RWPE2 (cell line): ENCODE results near the gene FOXJ2.
A peak's percentile ranks its signal among the peaks of the same experiment; 100 is the strongest.

Source experiments
- ATAC-seq: fragments of 200-7000 bp; cut with Tn5 transposase; 3 replicates; pipeline ENCODE4 v1.9.1; 2021; ENCODE audit warnings: low read depth
- DNase-seq: peaks from one replicate; pipeline ENCODE4 v3.0.0-alpha.2; 2020; ENCODE audit warnings: low spot score
- H3K27ac ChIP-seq: fragments of 450-650 bp; 2 replicates; pipeline ENCODE4 v1.5.1; 2017; ENCODE audit warnings: mild to moderate bottlenecking; ENCODE audit not compliant: poor library complexity, severe bottlenecking
- H3K27me3 ChIP-seq: fragments of 250-450 bp; sonication (Bioruptor Pico); 2 replicates; pipeline ENCODE4 v1.5.1; 2021; ENCODE audit warnings: mild to moderate bottlenecking, moderate library complexity; ENCODE audit not compliant: insufficient read depth, poor library complexity, severe bottlenecking
- H3K36me3 ChIP-seq: fragments of 250-450 bp; sonication (Bioruptor Pico); 2 replicates; pipeline ENCODE4 v1.5.1; 2020; ENCODE audit warnings: low read depth, mild to moderate bottlenecking, moderate library complexity
- H3K4me1 ChIP-seq: fragments of 250-450 bp; sonication (Bioruptor Pico); 2 replicates; pipeline ENCODE4 v1.5.1; 2021; ENCODE audit warnings: mild to moderate bottlenecking, moderate library complexity; ENCODE audit not compliant: insufficient read depth, poor library complexity, severe bottlenecking
- H3K4me3 ChIP-seq: fragments of 250-450 bp; sonication (Bioruptor Pico); 2 replicates; pipeline ENCODE4 v1.5.1; 2021; ENCODE audit warnings: mild to moderate bottlenecking, moderate library complexity; ENCODE audit not compliant: severe bottlenecking
- H3K9me3 ChIP-seq: fragments of 250-450 bp; sonication (Bioruptor Pico); 2 replicates; pipeline ENCODE4 v1.5.1; 2021; ENCODE audit warnings: mild to moderate bottlenecking, moderate library complexity; ENCODE audit not compliant: severe bottlenecking
- TF ChIP-seq, protein P1 (sequence below): fragments of 450-650 bp; IDR thresholded peaks from one replicate; pipeline ENCODE4 v1.5.1; 2017; ENCODE audit warnings: mild to moderate bottlenecking, moderate library complexity; ENCODE audit not compliant: poor library complexity, severe bottlenecking

FOXJ2 gene

DNA sequence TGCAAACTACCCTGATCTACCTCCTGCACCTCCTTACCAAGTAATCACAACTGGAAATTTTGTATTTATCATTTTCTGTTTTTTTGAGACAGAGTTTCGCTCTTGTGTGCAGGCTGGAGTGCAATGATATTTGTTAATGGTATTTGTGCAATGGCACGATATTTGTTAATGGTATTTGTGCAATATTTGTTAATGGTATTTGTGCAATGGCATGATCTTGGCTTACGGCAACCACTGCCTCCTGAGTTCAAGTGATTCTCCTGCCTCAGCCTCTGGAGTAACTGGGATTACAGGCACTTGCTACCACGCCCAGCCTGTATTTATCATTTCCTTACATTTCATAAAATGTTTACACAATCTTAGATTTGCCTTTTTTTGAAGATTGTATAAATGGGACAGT lies 43.9 kb downstream of the FOXJ2 start:
- TF ChIP-seq, protein P1, sequence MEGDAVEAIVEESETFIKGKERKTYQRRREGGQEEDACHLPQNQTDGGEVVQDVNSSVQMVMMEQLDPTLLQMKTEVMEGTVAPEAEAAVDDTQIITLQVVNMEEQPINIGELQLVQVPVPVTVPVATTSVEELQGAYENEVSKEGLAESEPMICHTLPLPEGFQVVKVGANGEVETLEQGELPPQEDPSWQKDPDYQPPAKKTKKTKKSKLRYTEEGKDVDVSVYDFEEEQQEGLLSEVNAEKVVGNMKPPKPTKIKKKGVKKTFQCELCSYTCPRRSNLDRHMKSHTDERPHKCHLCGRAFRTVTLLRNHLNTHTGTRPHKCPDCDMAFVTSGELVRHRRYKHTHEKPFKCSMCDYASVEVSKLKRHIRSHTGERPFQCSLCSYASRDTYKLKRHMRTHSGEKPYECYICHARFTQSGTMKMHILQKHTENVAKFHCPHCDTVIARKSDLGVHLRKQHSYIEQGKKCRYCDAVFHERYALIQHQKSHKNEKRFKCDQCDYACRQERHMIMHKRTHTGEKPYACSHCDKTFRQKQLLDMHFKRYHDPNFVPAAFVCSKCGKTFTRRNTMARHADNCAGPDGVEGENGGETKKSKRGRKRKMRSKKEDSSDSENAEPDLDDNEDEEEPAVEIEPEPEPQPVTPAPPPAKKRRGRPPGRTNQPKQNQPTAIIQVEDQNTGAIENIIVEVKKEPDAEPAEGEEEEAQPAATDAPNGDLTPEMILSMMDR = no peak
- Histone ChIP-seq H3K36me3 (no peaks in the 10 kb centered on the region), H3K27me3 (no peaks in the 10 kb centered on the region), H3K27ac (no peak overlapping the region), H3K9me3 (no peaks in the 10 kb centered on the region), H3K4me1 (peaks cover 3% of the 10 kb centered on the region), H3K4me3 (no peak overlapping the region)
- DNase-seq (no peak), ATAC-seq (no peak)

DNA sequence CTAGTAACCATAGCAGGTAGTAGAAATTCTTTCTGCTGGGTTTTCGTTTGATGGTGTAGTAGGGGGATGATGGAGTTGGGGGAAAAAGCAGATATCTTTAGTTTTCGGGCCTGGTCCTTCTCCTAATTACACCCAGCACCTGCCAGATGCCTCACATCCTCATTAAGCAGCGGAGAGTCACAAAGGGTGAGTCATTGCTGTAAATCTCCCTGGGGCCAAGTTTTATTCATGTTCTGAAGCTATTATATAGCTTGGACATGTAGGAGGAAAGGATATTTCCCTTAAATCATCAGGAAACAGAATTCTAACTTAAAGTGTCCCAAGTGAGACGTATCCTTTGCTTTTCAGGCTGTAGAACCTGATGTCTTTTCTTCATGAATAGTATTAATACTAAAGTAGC lies 44.7 kb downstream of the FOXJ2 start:
- DNase-seq = no peak
- Histone ChIP-seq H3K36me3 (no peaks in the 10 kb centered on the region), H3K9me3 (no peaks in the 10 kb centered on the region), H3K4me1 (peaks cover 3% of the 10 kb centered on the region), H3K4me3 (no peak overlapping the region), H3K27ac (no peak overlapping the region), H3K27me3 (no peaks in the 10 kb centered on the region)
- TF ChIP-seq, protein P1 = no peak
- peak; percentile 48; the same call in 1 of the 3 replicates for ATAC-seq

DNA sequence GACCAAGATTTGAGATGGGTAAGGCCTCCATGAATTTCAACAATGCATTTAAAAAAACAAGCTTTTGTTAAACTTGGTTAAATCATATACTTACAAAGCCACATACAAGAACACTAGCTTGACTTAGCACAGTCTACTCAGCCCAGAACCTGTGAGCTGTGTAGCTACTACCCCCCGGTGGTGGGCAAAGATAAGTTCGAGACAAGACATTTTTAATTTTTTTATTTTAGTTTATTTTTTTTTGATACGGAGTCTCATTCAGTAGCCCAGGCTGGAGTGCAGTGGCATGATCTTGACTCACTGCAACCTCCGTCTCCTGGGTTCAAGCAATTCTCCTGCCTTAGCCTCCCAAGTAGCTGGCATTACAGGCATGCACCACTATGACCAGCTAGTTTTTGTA lies 45.9 kb downstream of the FOXJ2 start:
- H3K27ac ChIP-seq = no peak overlapping the region
- H3K36me3 ChIP-seq = no peaks in the 10 kb centered on the region
- ATAC-seq (no peak; the same call in 2 of the 3 replicates), DNase-seq (no peak)
- peaks cover 3% of the 10 kb centered on the region for H3K4me1 ChIP-seq
- no peaks in the 10 kb centered on the region for H3K9me3 ChIP-seq
- no peaks in the 10 kb centered on the region for H3K27me3 ChIP-seq
- H3K4me3 ChIP-seq = no peak overlapping the region
- TF ChIP-seq, protein P1 = peak; percentile 52

DNA sequence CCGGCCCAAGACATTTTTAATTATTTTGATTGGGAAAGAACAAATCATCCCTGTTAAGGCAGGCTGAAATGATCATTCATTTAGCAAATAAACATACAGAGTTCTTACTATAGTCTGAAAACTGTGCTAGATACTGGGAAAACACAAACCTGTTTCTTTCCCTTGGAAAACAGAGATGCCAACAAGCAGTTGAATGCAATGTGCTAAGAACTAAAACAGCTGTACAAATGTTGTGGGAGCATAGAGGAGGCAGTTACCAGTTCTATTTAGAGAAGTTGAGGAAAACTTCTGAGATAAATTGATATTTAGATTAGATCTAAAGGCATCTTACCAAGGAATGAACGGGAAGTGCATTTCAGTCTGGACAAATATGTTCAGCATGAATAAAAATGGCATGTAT lies 46.4 kb downstream of the FOXJ2 start:
- ATAC-seq = no peak
- H3K9me3 ChIP-seq = no peaks in the 10 kb centered on the region

DNA sequence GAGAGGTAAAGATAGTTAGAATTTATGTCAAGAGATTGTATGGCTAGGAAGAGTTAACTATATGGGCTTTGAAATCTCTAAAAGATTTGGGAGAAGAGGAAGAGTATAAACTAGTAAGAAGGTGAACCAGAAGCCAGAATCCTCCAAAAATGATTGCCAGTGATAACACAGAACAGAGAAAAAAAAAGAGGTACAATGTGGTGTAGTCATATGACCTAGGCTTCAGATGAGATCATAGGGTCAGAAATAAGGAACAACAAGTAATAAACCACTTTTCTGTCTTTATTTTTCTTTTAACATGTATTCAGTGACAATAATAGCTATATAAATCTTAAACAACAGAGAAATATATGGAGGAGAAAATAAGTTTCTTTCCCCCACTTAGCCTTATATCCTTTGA lies 47.6 kb downstream of the FOXJ2 start:
- H3K27me3 ChIP-seq = no peaks in the 10 kb centered on the region
- no peaks in the 10 kb centered on the region for H3K36me3 ChIP-seq
- ATAC-seq (no peak), DNase-seq (no peak)
- H3K9me3 ChIP-seq = no peaks in the 10 kb centered on the region
- H3K27ac ChIP-seq = no peak overlapping the region
- H3K4me3 ChIP-seq = no peak overlapping the region
- H3K4me1 ChIP-seq = peaks cover 3% of the 10 kb centered on the region
- TF ChIP-seq, protein P1 = no peak

More for the DNA sequence above, 46.4 kb downstream of the FOXJ2 start:
- H3K36me3 ChIP-seq = no peaks in the 10 kb centered on the region
- no peak for DNase-seq
- H3K4me1 ChIP-seq = peaks cover 3% of the 10 kb centered on the region
- TF ChIP-seq, protein P1 = no peak
- H3K27me3 ChIP-seq = no peaks in the 10 kb centered on the region
- H3K4me3 ChIP-seq = no peak overlapping the region
- no peak overlapping the region for H3K27ac ChIP-seq
